ENCODE measurements around the gene POLDIP2. TPM values are rescaled to one million over a fixed set of nuclear protein-coding genes. Genes with fewer than 3 reads are reported as not detected.

Gene POLDIP2
- total and polyA plus RNA-seq, 2 of the 13 experiments (the other 11 are each of a cell fraction or from before 2014, with no cell fraction given): 85.9 to 114 TPM

DNA sequence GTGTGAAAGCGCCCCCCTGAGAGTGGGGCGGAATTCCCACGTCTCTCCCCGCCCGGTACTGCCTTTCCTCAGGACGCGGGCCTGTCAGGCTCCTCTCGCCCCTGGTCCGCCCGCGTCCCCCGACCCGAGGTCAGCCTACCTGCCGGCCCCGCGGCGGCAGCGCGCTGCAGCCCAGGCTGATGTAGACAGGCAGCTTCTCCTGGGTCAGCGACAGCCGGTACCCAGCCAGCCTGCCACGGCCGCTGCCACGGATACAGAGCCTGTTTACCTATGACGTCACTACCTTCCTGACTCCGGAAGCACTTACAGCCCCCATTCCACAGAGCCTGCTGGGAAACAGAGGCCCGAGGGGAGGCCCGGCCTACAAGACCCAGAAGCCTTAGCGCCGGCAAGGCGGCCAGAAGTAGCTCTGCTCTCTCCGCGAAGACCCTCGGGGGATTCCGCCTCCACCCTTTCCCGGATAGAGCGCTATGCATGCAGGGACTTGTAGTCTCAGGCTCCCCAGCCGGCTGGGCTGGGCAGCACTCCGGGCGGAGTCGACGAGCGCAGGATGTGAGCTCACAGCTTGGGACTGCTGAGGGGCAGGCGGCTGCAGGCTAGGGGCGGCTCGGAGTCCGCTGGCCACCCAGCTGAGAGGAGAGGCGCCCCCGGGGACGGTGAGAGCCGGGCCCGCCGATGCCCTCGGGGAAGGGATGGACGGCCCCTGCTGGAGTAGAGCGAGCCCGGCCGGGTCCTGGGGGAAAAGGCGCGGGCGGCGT lies 21.9 kb downstream of the POLDIP2 start, which contains the start of the genes IFT20 and TNFAIP1 (continued):
- TF ChIP-seq, protein P1, sequence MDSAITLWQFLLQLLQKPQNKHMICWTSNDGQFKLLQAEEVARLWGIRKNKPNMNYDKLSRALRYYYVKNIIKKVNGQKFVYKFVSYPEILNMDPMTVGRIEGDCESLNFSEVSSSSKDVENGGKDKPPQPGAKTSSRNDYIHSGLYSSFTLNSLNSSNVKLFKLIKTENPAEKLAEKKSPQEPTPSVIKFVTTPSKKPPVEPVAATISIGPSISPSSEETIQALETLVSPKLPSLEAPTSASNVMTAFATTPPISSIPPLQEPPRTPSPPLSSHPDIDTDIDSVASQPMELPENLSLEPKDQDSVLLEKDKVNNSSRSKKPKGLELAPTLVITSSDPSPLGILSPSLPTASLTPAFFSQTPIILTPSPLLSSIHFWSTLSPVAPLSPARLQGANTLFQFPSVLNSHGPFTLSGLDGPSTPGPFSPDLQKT (CRISPR knock-in tag; IDR thresholded peaks at IDR 0.05; ENCODE audit: borderline replicate concordance): no peak
- TF ChIP-seq ZNF367 (CRISPR knock-in tag; IDR thresholded peaks at IDR 0.05; ENCODE audit: borderline replicate concordance) (no peak), ERF (CRISPR knock-in tag; IDR thresholded peaks at IDR 0.05) (peak; percentile 78), KAT2B (IDR thresholded peaks at IDR 0.05; ENCODE audit: borderline replicate concordance, low read depth, low read length) (no peak), ZNF224 (CRISPR knock-in tag; IDR thresholded peaks at IDR 0.05) (no peak), TAF15 (IDR thresholded peaks at IDR 0.05; ENCODE audit: low read depth, low read length, poor library complexity, severe bottlenecking) (no peak), ZNF652 (CRISPR knock-in tag; IDR thresholded peaks at IDR 0.05; ENCODE audit: borderline replicate concordance, low read depth) (no peak), THYN1 (CRISPR knock-in tag; IDR thresholded peaks at IDR 0.05; ENCODE audit: borderline replicate concordance, low read depth) (no peak), KLF12 (CRISPR knock-in tag; IDR thresholded peaks at IDR 0.05; ENCODE audit: borderline replicate concordance) (peak; percentile 61; the same call in 1 of the 2 replicates), ZNF343 (CRISPR knock-in tag; IDR thresholded peaks at IDR 0.05) (0 out of 2 replicates have a peak, but pooled peaks have one; percentile 38), MTERF4 (CRISPR knock-in tag; IDR thresholded peaks at IDR 0.05) (no peak), PHB2 (IDR thresholded peaks at IDR 0.05; ENCODE audit: partially characterized antibody) (no peak), SCMH1 (CRISPR knock-in tag; IDR thresholded peaks at IDR 0.05; ENCODE audit: borderline replicate concordance) (no peak), ZNF572 (CRISPR knock-in tag; IDR thresholded peaks at IDR 0.05) (no peak), MLLT10 (CRISPR knock-in tag; IDR thresholded peaks at IDR 0.05) (no peak), ZNF17 (CRISPR knock-in tag; IDR thresholded peaks at IDR 0.05) (no peak), TRIM24 (CRISPR knock-in tag; IDR thresholded peaks at IDR 0.05) (no peak), DDIT3 (CRISPR knock-in tag; IDR thresholded peaks at IDR 0.05) (no peak), MZF1 (CRISPR knock-in tag; IDR thresholded peaks at IDR 0.05; ENCODE audit: borderline replicate concordance) (no peak), HNRNPK (IDR thresholded peaks at IDR 0.05; ENCODE audit: low read depth, low read length, poor library complexity, severe bottlenecking) (peak; percentile 39), NFE2 (CRISPR knock-in tag; IDR thresholded peaks at IDR 0.05) (no peak), SIN3B (IDR thresholded peaks at IDR 0.05; ENCODE audit: low read length) (peak; percentile 69; the same call in 1 of the 2 replicates), CBX5 (CRISPR knock-in tag; IDR thresholded peaks at IDR 0.05; ENCODE audit: borderline replicate concordance) (no peak; the same call in 1 of the 2 replicates), ISX (CRISPR knock-in tag; conservative IDR thresholded peaks at IDR 0.05) (no peak)
- TF ChIP-seq, protein P2, sequence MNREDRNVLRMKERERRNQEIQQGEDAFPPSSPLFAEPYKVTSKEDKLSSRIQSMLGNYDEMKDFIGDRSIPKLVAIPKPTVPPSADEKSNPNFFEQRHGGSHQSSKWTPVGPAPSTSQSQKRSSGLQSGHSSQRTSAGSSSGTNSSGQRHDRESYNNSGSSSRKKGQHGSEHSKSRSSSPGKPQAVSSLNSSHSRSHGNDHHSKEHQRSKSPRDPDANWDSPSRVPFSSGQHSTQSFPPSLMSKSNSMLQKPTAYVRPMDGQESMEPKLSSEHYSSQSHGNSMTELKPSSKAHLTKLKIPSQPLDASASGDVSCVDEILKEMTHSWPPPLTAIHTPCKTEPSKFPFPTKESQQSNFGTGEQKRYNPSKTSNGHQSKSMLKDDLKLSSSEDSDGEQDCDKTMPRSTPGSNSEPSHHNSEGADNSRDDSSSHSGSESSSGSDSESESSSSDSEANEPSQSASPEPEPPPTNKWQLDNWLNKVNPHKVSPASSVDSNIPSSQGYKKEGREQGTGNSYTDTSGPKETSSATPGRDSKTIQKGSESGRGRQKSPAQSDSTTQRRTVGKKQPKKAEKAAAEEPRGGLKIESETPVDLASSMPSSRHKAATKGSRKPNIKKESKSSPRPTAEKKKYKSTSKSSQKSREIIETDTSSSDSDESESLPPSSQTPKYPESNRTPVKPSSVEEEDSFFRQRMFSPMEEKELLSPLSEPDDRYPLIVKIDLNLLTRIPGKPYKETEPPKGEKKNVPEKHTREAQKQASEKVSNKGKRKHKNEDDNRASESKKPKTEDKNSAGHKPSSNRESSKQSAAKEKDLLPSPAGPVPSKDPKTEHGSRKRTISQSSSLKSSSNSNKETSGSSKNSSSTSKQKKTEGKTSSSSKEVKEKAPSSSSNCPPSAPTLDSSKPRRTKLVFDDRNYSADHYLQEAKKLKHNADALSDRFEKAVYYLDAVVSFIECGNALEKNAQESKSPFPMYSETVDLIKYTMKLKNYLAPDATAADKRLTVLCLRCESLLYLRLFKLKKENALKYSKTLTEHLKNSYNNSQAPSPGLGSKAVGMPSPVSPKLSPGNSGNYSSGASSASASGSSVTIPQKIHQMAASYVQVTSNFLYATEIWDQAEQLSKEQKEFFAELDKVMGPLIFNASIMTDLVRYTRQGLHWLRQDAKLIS (CRISPR knock-in tag; IDR thresholded peaks at IDR 0.05): no peak
